ENCODE measurements around the gene MIEF1.

Gene MIEF1

DNA sequence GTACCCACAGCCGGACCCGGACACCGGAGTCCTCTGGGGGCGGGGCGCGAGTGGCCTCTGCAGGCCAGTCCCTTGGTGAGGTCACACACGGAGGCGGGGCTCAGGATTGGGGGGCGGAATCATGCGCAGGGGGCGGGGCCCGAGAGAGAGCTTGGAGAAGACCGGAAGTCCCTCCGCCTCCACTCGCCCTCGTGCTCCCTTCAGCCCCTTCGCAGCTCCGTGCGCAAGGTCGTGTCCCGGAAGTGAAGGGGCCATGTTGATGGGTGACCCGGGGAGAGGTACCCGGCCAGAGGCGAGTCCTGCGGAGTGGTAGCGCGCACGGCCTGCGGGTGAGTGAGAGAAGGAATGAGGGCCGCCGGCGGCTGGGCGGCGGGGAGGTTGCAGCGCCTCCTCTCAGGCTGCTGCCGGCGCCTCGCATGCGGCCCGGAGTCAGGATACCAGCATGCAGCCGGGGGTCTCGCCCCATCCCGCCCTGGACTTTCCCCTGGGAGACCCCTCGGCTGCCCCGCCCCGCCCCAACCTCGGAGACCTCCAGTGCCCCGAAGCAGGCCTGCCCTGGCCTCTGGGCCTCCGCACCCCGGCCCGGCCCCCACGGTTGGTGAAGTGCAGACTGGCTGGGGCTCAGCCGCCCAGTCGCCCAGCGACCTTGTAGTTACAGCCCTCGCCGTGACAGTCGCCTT, at the start of gene MIEF1:
Gene MIEF1 (plus strand): TSS at position 182 of the 680 bp plus-strand sequence. CDS start 9,005 bp downstream, outside the sequence.
- DNase-seq (ENCODE audit: low spot score) = peak; percentile 99

DNA sequence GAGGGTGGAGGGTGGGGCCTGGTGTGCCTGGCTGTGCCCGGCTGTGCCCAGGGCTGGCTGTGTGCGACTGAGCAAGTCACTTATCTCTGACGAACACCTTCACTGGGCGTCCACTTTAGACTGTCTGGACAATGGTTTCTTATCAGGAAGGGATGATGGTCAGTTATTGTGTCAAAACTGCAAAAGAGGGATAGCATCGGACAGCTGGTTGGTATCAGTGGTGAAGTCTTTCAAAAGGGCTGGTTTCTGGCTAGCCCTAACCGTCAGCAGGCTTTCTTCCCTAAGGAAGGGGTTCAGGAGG, 49.4 kb upstream of the MIEF1 start:
- no peak for DNase-seq (ENCODE audit: low spot score)

- DNase-seq (ENCODE audit: low spot score) = no peak
Observed at GRCh38 chr22:39453765-39454378, 48.2 kb upstream of the MIEF1 start.

GRCh38 chr22:39454385-39454871, 47.7 kb upstream of the MIEF1 start:
- DNase-seq (ENCODE audit: low spot score) = no peak

DNA sequence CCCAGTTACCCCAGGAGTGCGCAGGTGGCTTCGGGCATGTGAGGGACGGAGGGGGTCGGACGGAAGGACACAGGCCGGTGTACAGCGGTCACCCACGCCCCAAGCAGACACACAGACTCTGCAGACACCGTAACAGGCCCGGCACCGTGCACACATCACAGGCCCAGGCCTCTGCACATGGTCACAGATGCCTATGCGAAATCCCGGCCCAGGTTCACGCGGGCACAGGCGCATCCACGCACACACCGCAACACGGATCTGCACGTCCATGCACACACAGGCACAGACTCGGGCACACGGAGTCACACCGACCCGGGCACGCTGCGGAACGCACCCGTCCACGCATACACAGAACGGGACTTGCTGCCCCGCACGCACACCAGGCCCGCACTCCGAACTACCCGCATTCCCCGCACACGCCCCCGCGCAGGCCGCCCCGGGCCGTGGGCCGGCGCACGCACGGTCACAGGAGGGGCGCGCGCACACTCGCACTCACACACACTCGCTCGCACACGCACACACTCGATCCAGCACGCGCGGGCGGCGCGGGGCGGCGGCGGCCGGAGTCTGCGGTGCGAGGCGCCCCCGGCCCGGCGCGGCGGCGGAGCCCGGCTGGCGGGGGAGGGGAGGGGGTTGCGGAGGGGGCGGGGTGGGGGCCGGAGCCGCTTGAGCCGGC, 45.4 kb upstream of the MIEF1 start, which contains the start of gene MGAT3:
Gene MGAT3 (plus strand): TSS at position 491 of the 676 bp plus-strand sequence. CDS start 30,336 bp downstream, outside the sequence.
- no peak for DNase-seq (ENCODE audit: low spot score)

GRCh38 chr22:39457198-39457555, 44.9 kb upstream of the MIEF1 start:
- DNase-seq (ENCODE audit: low spot score) = no peak

DNA sequence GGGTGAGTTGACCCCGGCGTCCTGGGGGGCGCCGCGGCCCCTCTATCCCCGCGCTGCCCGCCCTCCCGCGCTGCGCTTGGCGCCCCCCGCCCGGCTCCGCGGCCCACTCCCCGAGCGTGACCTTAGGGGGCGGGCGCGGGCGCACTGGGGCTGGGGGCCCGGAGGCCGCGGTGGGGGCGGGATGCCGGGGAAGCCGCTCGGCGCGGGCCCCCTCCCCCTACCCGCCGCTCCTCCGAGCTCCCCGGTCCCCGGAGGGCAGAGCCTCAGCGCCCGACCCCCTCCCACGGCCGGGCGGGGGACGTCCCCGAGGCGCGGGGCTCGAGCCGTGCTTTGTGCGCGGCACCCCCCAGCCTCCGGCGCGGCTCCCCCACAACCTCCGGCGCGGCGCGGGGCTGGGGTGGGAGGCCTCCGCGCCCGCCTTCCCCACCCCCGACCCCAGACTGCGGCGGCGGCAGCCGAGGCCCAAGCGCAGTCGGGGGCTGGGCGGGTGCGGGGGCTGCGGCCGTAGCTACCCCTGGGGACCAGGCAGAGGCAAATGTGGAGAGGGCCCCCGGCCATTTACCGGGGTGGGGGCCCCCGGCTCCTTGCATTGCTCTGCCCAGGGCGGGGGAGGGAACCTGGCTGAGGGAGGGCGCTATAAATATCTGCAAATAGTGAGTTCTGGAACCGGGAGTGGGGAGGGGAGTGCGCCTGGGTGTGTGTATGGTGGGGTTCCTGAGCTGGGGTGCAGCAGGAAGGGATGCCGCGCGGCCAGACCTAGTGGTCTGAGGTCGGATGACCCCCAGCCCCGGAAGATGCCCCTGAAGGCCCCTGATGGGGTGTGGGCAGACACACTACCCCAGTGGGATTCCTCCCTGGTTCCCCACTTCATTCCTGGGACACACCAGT, 44.3 kb upstream of the MIEF1 start:
- DNase-seq (ENCODE audit: low spot score) = no peak

DNA sequence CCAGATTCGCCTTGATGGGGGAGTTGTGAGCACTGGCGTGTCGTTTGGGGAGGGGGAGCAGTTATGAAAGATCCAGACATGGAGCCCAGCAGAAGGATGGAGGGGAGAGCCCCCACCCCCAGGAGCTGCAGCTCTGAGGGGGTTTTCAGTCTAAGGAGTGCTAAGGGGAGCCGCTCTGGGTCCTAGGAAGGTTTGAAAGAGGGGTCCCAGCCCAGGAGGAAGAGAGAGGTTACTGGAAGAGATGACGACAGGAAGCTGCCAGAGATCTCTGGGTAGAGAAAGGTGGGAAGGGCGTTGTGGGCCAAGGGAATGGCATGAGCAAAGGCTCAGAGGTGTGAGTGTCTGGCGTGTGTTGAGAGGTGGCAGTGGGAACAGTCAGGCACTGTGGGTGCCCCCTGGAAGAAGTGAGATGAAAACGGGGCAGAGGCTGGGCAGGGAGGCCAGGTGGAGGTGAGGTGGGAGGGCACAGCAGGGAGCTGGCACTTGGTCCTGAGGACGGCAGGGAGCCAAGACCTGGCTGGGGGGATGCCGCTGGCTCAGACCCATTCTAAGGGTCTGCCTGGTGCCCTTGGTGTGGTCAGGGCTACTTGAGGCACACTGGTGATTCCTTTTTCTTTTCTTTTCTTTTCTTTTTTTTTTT, 43.5 kb upstream of the MIEF1 start:
- no peak for DNase-seq (ENCODE audit: low spot score)

- DNase-seq (ENCODE audit: low spot score) = no peak
Observed at GRCh38 chr22:39459681-39460080, 42.4 kb upstream of the MIEF1 start.

DNA sequence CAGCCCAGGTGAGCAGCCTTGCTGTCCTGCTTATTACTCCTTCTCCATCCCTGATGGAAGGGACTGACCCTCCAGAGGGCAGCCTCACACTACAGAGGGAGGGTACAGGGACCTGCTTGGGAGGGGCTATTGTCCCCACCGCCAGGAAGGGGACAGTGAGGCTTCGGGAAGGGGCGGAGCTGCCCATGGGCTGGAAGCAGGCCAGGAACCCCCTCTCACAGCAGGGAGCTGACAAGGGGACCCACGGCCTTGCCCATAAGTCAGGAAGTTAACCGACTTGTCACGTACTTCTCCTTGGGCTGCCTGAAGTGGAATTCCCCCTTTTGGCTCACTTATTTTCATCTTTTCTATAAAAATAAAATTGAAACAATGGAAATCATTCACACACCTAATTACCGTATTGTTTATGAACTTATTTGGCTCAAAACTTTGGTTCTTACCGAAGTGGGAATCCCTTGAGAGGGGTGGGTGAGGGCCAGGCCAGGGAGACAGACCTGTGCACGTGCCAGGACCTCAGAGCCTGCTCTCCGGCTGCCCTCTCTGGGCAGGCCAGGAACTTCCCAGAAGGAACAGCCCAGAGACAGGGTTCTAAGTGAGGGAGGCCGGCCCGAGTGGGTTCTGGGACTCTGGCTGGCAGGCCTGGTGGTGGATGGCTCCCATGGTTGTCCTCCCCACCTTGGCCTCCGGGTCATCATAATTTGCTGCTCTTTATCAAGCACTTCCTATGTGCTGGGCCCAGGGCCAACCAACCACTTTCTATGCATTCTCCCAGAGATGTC, 39.5 kb upstream of the MIEF1 start:
- no peak for DNase-seq (ENCODE audit: low spot score)

DNA sequence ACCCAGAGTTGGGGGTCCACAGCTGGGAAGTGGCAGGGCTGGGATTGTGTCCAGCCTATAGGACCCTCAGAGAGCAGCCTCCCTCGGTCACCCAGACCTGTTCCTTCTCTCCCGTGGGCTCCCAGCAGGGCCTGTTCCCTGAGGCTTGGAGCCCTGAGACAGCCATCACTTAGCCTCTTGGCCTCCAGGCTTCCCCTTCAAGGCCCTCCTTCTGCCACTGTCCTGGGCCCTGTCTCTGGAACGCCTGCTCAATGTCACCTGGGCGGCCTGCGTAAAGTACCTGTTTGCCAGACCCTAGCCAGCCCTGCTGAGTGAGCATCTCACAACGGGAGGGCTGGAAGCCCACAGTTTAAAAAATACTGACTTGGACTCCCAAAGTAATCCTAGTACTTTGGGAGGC, 38.8 kb upstream of the MIEF1 start:
- DNase-seq (ENCODE audit: low spot score) = no peak

- DNase-seq (ENCODE audit: low spot score) = peak; percentile 80
Observed at GRCh38 chr22:39463931-39464390, 38.1 kb upstream of the MIEF1 start.

GRCh38 chr22:39466228-39467006, 35.7 kb upstream of the MIEF1 start:
- DNase-seq (ENCODE audit: low spot score) = no peak

GRCh38 chr22:39467390-39467895, 34.6 kb upstream of the MIEF1 start:
- no peak for DNase-seq (ENCODE audit: low spot score)

DNA sequence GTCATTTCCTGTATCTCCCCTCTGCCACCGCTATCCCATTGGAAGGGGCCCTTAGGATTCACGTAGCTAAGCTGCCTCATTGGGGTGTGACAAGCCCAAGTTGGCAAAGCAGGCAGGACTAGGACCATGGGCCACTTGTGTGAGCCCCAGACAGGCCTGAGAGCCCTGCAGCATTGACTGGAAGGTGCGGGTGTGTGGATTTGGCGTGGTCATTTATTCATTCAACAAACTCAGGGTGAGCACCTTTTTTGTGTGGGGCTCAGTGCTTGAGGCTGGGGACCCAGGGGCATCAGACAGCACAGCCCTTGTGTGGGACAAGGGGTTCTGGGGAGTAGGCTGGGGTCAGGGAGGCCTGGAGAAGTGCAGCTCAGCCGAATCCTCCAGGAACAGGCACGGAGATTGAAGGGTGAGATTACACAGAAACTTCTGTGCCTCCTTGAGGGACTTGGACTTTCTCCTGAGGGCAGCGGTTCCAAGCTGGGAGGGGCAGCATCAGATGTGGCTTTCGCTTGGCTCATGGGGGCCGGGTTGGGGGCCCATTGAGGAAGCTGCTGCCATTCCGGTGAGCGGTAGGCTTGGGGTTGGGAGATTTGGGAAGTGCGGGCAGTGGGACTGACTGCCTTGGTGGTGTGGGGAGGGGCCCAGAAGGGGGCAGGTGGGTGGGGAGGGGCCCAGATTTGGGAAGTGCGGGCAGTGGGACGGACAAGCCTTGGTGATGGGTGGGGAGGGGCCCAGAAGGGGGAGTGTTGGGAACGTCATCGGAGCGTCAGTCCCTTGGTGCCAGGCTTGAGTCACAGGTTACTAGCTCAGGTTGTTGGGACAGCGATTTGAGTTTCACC, 33.4 kb upstream of the MIEF1 start:
- no peak for DNase-seq (ENCODE audit: low spot score)

DNA sequence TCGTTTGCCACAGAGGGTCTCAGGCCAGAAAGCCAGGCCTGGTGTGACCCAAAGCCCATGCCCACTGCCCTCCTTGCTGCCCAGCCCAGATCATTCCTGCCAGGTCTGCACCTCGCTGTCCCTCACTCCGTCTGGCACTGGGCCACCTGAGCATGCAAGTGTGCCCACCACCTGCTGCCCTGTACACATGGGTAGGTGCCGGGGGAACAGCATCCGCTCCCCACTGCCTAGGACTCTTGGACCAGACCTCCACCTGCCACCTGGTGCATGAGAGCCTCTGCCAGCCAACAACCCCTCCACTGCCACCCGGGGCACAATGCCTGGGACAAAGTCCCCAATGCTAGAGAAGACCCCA, 32.8 kb upstream of the MIEF1 start:
- DNase-seq (ENCODE audit: low spot score) = no peak

GRCh38 chr22:39469681-39470450, 32.2 kb upstream of the MIEF1 start:
- peak; percentile 90 for DNase-seq (ENCODE audit: low spot score)

All from putamen (tissue), 1 donor.